GM12873 (cell line): ENCODE data around the gene ROBO3.

Source experiments
- TF ChIP-seq, protein P1 (sequence below): IDR thresholded peaks from 2 replicates; pipeline ENCODE4 v1.5.1; 2012; ENCODE audit warnings: low read depth, mild to moderate bottlenecking, moderate library complexity, low read length, control low read depth; ENCODE audit not compliant: insufficient read depth; ENCODE audit errors: missing control alignments

Gene ROBO3

DNA sequence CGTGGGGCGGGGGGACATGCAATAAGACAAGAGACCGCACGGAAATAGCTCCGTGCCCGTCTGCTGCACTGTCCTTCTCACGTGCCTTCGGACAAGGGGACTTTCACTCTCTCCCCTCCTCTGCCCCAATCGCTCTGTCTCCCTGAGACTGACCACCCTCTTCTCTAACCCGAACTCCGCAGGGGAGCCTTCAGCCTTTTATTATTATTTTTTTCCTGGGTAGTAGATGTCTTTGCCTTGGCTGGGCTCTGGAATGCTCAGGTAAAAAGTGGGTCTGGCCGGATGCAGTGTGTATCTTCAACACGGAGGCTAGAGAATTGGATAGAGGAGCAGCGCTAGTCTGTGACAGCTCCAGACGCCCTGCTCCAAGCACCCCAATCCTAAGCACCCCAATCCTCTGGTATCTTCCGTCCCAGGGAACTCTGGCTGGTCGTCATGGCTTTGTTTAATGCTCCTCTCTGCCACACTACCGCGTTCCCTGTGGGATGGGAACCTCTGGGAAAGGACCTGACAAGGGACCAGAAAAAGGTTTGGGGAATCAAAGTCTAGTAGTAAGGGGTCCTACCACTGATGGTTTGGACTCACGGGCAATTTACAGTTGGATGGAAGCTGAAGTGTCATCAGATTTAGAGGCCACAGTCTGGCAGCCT, 25.1 kb upstream of the ROBO3 start:
- TF ChIP-seq, protein P1, sequence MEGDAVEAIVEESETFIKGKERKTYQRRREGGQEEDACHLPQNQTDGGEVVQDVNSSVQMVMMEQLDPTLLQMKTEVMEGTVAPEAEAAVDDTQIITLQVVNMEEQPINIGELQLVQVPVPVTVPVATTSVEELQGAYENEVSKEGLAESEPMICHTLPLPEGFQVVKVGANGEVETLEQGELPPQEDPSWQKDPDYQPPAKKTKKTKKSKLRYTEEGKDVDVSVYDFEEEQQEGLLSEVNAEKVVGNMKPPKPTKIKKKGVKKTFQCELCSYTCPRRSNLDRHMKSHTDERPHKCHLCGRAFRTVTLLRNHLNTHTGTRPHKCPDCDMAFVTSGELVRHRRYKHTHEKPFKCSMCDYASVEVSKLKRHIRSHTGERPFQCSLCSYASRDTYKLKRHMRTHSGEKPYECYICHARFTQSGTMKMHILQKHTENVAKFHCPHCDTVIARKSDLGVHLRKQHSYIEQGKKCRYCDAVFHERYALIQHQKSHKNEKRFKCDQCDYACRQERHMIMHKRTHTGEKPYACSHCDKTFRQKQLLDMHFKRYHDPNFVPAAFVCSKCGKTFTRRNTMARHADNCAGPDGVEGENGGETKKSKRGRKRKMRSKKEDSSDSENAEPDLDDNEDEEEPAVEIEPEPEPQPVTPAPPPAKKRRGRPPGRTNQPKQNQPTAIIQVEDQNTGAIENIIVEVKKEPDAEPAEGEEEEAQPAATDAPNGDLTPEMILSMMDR = no peak

DNA sequence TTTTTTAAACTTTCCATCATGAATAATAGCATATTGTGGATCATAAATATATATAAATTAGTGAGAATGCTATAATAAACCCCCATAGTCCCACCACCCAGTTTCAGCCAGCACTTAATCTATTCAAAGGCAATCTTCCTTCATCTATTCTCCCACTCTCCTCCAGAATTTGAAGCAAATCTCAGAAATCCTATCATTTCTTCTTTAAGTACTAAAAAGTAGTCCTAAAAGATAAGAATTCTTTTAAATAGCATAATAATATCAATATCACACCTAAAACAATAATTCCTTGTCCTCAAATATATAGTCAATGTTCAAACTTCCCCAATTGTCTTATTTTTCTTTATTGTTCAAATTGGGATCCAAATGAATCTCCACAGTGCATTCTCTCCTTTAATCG, 24.6 kb upstream of the ROBO3 start:
- TF ChIP-seq, protein P1 = no peak

DNA sequence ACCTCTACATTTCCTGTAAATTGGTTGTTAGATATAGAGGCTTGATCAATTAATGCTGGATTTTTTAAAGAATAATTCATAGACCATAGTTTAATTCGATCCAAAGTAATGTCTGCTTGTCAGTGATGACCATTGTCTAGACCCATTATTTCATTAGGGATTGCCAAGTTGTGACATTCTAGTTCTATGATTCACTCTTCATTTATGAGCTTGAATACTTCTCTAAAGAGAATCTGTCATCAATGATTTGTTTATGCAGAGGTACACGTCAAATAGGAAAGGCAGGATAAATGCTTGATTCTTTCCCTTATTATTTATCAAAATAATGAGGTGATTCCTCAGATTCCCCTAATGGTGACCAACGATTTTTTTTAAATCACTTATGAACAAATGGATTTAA, 24.0 kb upstream of the ROBO3 start:
- TF ChIP-seq, protein P1 = no peak

DNA sequence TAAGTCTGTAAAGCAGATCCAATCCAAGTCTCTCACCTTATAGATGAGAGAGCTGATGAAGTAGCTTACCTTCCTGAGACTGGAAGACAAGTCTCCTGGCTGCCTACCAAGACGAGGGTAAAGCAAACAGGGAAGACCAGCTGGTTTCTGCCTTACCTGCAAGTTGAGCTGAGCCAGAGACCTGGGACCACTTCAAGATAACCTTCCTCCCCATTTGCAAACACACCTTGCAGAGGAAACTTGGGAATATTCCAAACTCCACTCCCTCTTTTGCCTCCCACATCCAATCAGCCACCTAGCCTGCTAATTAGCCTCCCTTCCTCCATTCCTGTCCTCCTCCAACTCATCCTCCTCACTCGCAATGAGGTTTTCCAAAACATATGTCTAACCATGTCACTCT, 23.4 kb upstream of the ROBO3 start:
- TF ChIP-seq, protein P1 = no peak

DNA sequence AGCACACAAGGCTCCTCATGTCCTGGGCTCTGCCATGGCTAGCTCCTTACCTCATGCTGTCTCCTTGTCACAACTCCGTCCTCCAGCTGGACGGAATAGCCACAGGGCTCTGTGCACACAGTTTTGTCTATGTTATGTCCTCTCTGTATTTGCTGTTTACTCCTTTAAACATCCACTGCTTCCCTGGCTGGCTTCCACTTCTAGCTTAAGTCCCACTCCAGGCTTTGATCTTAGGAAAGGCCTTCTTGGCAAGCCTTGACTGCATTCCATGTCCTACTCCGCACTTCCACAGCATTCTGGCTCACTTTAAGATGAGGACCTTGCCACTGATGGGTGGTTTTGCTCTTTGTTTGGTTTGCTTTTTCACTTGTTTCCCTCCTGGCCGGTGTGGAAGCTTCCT, 22.9 kb upstream of the ROBO3 start:
- TF ChIP-seq, protein P1 = no peak

DNA sequence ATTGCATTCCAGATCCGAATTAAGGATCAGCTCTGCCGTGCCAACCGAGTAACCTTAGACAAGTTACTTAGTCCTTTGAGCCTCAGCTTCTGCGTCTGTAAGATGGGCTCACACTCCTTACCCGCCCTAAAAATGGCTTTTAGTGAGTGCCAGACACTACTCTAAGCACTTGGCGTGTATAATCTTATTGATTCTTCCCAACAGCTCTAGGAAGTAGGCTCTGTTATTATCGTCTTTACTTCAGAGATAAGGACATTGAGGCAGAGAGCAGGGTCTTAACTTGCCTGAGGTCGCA, 21.7 kb upstream of the ROBO3 start:
- TF ChIP-seq, protein P1 = no peak

DNA sequence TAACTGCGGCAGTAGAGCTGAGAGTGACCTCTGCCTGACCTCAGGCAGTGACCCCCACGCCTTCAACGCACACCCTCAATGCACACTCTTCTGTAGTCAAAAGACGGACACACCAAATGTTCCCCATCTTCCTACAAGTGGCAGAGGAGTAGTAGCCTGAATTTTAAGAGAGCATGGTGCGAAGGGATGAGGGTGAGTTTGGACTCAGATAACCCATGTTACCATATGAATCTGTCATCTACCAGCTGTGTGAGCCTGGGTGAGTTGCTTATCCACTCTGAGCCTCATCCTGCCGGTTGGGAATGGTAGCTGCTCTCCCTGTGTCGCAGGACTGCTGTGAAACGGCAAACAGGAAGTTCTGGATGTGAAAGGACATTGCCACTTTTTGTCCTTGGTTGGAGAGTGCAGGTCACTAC, 20.6 kb upstream of the ROBO3 start:
- TF ChIP-seq, protein P1 = no peak

DNA sequence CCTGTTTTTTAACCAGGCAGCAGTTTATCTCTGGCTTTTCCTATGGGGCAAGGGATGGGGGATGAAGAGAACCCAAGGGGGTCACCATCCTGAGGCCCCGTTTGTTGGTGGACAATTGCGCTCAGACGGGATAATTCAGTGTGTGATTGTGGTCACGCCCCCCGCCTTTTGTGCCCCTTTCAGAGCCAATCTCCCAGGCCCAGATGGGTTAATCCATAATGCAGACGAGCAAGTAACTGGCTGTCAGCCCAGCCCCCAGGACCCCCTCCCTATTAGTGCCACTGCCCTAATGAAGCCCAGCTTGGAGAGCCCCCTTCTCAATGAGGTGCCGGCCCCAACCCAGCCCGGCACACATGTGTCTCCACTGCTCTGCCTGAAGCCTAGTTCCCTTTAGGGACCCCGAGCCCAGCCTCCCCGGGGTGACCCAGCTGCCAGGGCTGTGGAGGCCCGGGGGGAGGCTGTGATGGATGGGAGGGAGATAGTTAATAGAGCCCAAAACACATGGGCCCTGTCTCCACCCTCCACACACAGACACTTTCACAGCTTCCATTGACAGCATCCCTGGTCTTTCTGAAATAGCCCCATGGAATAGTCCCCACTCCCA, 19.1 kb upstream of the ROBO3 start:
- TF ChIP-seq, protein P1 = no peak
